GM23338 (cell line): ENCODE results near the gene ARSH. TPM values are rescaled to one million over a fixed set of nuclear protein-coding genes. Genes with fewer than 3 reads are reported as not detected.
"Not testable (repeated sequence)": the region's sequence is repeated elsewhere in the genome, so short reads cannot be mapped to it uniquely, and the experiment has no call there.

Experiments
- ATAC-seq: fragments of 200-7000 bp; cut with Tn5 transposase; 3 replicates; pipeline ENCODE4 v1.9.1; 2020
- DNase-seq: peaks from one replicate; pipeline ENCODE4 v3.0.0-alpha.2; 2015; ENCODE audit warnings: low spot score
- H2AFZ ChIP-seq: fragments of 200-600 bp; sonication (generic); 2 replicates; pipeline ENCODE4 v1.8.0; 2016; ENCODE audit warnings: antibody characterized with exemption, mild to moderate bottlenecking, moderate library complexity
- H3F3A ChIP-seq: fragments of 200-600 bp; sonication (generic); replicated peaks from 2 replicates; pipeline ENCODE4 v1.8.0; 2017; ENCODE audit warnings: antibody characterized with exemption, mixed run types, low read depth
- H3K27ac ChIP-seq: fragments of 200-600 bp; sonication (generic); 2 replicates; pipeline ENCODE4 v1.6.1; 2016; ENCODE audit warnings: low read depth
- H3K27me3 ChIP-seq: fragments of 200-600 bp; sonication (generic); 2 replicates; pipeline ENCODE4 v1.8.0; 2016; ENCODE audit warnings: mild to moderate bottlenecking, mixed run types, moderate library complexity; ENCODE audit not compliant: insufficient read depth
- H3K36me3 ChIP-seq: fragments of 200-600 bp; sonication (generic); 2 replicates; pipeline ENCODE4 v1.8.0; 2016; ENCODE audit warnings: mild to moderate bottlenecking; ENCODE audit not compliant: insufficient read depth
- H3K4me1 ChIP-seq: fragments of 200-600 bp; sonication (generic); 2 replicates; pipeline ENCODE4 v1.8.0; 2016; ENCODE audit warnings: mild to moderate bottlenecking, moderate library complexity; ENCODE audit not compliant: insufficient read depth
- H3K4me2 ChIP-seq: fragments of 200-600 bp; sonication (generic); 2 replicates; pipeline ENCODE4 v1.7.1; 2017; ENCODE audit warnings: mixed run types
- H3K4me3 ChIP-seq: fragments of 200-600 bp; sonication (generic); 2 replicates; pipeline ENCODE4 v1.6.1; 2016; ENCODE audit warnings: mixed run types
- H3K79me2 ChIP-seq: fragments of 200-600 bp; sonication (generic); replicated peaks from 2 replicates; pipeline ENCODE4 v1.8.0; 2017; ENCODE audit warnings: mild to moderate bottlenecking; ENCODE audit not compliant: insufficient read depth
- H3K9me2 ChIP-seq: fragments of 200-600 bp; sonication (generic); 2 replicates; pipeline ENCODE4 v1.8.0; 2017; ENCODE audit not compliant: insufficient read depth
- H4K20me1 ChIP-seq: fragments of 200-600 bp; sonication (generic); replicated peaks from 2 replicates; pipeline ENCODE4 v1.8.0; 2017; ENCODE audit warnings: mild to moderate bottlenecking; ENCODE audit not compliant: insufficient read depth
- H3K27ac Mint-ChIP-seq: 2 replicates; pipeline ENCODE4 v1.8.0; 2020; ENCODE audit warnings: inconsistent platforms, mild to moderate bottlenecking, moderate library complexity, mixed read lengths
- H3K27me3 Mint-ChIP-seq: 3 replicates; pipeline ENCODE4 v1.8.0; 2022; ENCODE audit warnings: low read depth, mild to moderate bottlenecking, moderate library complexity, mixed read lengths, inconsistent platforms; ENCODE audit not compliant: insufficient read depth, poor library complexity
- H3K36me3 Mint-ChIP-seq: 3 replicates; pipeline ENCODE4 v1.8.0; 2021; ENCODE audit warnings: low read depth, mild to moderate bottlenecking, inconsistent platforms, moderate library complexity, mixed read lengths
- H3K4me1 Mint-ChIP-seq: 3 replicates; pipeline ENCODE4 v1.8.0; 2020; ENCODE audit warnings: mild to moderate bottlenecking, inconsistent platforms, mixed read lengths
- H3K4me3 Mint-ChIP-seq: 3 replicates; pipeline ENCODE4 v1.8.0; 2021; ENCODE audit warnings: moderate library complexity, mild to moderate bottlenecking, inconsistent platforms, mixed read lengths
- H3K9me3 Mint-ChIP-seq: 3 replicates; pipeline ENCODE4 v1.8.0; 2020; ENCODE audit warnings: moderate library complexity, mild to moderate bottlenecking, inconsistent platforms, mixed read lengths
- CTCF ChIP-seq, 2 experiments: fragments of 200-600 bp in 1 of 2; sonication (generic) in 1 of 2; conservative IDR thresholded peaks; 2 replicates each; pipeline versions ENCODE4 v1.5.1 to v1.6.1; 2016 to 2017; ENCODE audit warnings: antibody characterized with exemption in 2 of 2, low read depth in 2 of 2, mild to moderate bottlenecking in 2 of 2, moderate library complexity in 1 of 2
- ETS1 ChIP-seq: IDR thresholded peaks from 2 replicates; pipeline ENCODE4 v1.6.1; 2016; ENCODE audit warnings: antibody characterized with exemption
- STAT1 ChIP-seq: IDR thresholded peaks from one replicate; pipeline ENCODE4 v1.6.1; 2016; ENCODE audit warnings: antibody characterized with exemption; ENCODE audit not compliant: unreplicated experiment
- ZNF462 ChIP-seq: fragments of 250-450 bp; sonication (Bioruptor Pico); IDR thresholded peaks from 2 replicates; pipeline ENCODE4 v1.5.0; 2020; ENCODE audit warnings: mild to moderate bottlenecking, moderate library complexity
- polyA plus RNA-seq: library from polyadenylated mRNA; unstranded; fragments of >200 nt; fragmentation: Nextera tagmentation; extraction: Ambion mirVana; gene quantifications from 2 replicates; pipeline ENCODE4 v1.2.1, GENCODE V29; 2016
- total RNA-seq: library from RNA; depleted of rRNA; stranded (reverse); fragments of >200 nt; shearing (Covaris generic); gene quantifications from 2 replicates; pipeline ENCODE4 v1.2.3, GENCODE V29; 2014

The ARSH gene
- total and polyA plus RNA-seq, 2 experiments from 2014 or later, result not detected

- TF ChIP-seq ZNF462 (CRISPR knock-in tag), result no peak
- TF ChIP-seq STAT1, result no peak
- no peak for TF ChIP-seq ETS1
Measured at GRCh38 chrX:2974961-2975360, 31.4 kb upstream of the ARSH start (continued).

GRCh38 chrX:2978639-2979038 lies 27.7 kb upstream of the ARSH start:
- ATAC-seq, H3K4me2 ChIP-seq, H3K9me2 ChIP-seq, H3K4me3 Mint-ChIP-seq, H3K27me3 Mint-ChIP-seq, H3K4me1 ChIP-seq, H4K20me1 ChIP-seq, H3K36me3 Mint-ChIP-seq, H3K36me3 ChIP-seq, H3K4me1 Mint-ChIP-seq, H3K27ac Mint-ChIP-seq, H3K27ac ChIP-seq, H3K79me2 ChIP-seq, H2AFZ ChIP-seq, H3F3A ChIP-seq, H3K27me3 ChIP-seq, DNase-seq, H3K4me3 ChIP-seq: not testable (repeated sequence)
- H3K9me3 Mint-ChIP-seq, result peaks cover 20% of the 10 kb centered on the region

GRCh38 chrX:2984342-2984741 lies 22.0 kb upstream of the ARSH start:
- peak; percentile 2 for DNase-seq
- no peak overlapping the region for H3K4me3 ChIP-seq
- H3K36me3 ChIP-seq, result no peaks in the 10 kb centered on the region
- H3K27ac ChIP-seq, result no peak overlapping the region
- H3K27me3 ChIP-seq, result no peaks in the 10 kb centered on the region
- no peak overlapping the region for H3K4me3 Mint-ChIP-seq
- H3K27ac Mint-ChIP-seq, result no peak overlapping the region
- no peak for ATAC-seq
- no peaks in the 10 kb centered on the region for H4K20me1 ChIP-seq
- H2AFZ ChIP-seq, result no peak overlapping the region
- no peaks in the 10 kb centered on the region for H3F3A ChIP-seq
- H3K9me3 Mint-ChIP-seq, result peaks cover 20% of the 10 kb centered on the region
- H3K79me2 ChIP-seq, result no peaks in the 10 kb centered on the region
- no peaks in the 10 kb centered on the region for H3K4me1 Mint-ChIP-seq
- no peaks in the 10 kb centered on the region for H3K4me1 ChIP-seq
- TF ChIP-seq ETS1 (no peak), CTCF (conservative IDR thresholded peaks at IDR 0.05; ENCODE audit: low read depth in 2 of 2) (peak in 1 of 2 experiments; percentile 37; a peak in 1 of 4 replicates)
- peaks cover 5% of the 10 kb centered on the region; the same call in 2 of the 3 replicates for H3K36me3 Mint-ChIP-seq
- H3K4me2 ChIP-seq, result no peak overlapping the region
- no peaks in the 10 kb centered on the region for H3K9me2 ChIP-seq
- H3K27me3 Mint-ChIP-seq, result no peaks in the 10 kb centered on the region
